ENCODE data around the gene WWOX. TPM values are rescaled to one million over a fixed set of nuclear protein-coding genes. Genes with fewer than 3 reads are reported as not detected.

Gene WWOX
- total RNA-seq, 1 experiment from 2014 or later, result 35.6 TPM

DNA sequence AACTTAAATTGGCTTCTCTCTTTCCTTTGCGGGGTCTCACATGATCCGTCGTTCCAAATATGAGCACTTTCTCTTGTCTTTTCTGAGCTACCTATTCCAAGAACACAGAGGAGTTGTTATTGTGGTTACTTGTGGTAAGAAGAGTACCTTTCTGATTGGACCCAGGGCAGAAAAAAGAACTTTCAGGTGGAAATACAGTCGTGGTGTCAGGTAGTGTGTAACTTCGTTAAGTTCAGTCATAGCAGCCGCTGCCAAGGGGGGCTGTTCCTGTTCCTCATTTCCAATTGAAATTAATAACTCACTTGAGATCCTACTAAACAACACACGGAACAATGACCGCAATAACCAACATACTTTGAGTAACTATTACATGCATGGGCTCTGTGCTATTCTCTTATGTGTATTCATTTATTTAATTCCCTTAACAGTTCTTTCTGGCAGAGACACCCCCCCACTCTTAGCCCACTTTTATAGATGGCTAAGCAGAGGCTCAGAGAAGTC lies 819.4 kb downstream of the WWOX start:
- H3K79me2 ChIP-seq (ENCODE audit: low read depth), result no peaks in the 10 kb centered on the region
- TF ChIP-seq, protein P1, sequence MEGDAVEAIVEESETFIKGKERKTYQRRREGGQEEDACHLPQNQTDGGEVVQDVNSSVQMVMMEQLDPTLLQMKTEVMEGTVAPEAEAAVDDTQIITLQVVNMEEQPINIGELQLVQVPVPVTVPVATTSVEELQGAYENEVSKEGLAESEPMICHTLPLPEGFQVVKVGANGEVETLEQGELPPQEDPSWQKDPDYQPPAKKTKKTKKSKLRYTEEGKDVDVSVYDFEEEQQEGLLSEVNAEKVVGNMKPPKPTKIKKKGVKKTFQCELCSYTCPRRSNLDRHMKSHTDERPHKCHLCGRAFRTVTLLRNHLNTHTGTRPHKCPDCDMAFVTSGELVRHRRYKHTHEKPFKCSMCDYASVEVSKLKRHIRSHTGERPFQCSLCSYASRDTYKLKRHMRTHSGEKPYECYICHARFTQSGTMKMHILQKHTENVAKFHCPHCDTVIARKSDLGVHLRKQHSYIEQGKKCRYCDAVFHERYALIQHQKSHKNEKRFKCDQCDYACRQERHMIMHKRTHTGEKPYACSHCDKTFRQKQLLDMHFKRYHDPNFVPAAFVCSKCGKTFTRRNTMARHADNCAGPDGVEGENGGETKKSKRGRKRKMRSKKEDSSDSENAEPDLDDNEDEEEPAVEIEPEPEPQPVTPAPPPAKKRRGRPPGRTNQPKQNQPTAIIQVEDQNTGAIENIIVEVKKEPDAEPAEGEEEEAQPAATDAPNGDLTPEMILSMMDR (conservative IDR thresholded peaks at IDR 0.05), result no peak
- no peak for TF ChIP-seq EZH2 (IDR thresholded peaks at IDR 0.05; ENCODE audit: low read depth)
- POLR2A ChIA-PET (ENCODE audit: unreplicated experiment), result no interaction called here
- H3K9me2 ChIP-seq (ENCODE audit: insufficient read depth), result no peaks in the 10 kb centered on the region
- no peaks in the 10 kb centered on the region for H3K36me3 ChIP-seq (ENCODE audit: low read depth)
- H3K4me2 ChIP-seq, result no peak overlapping the region
- CTCF ChIA-PET, result no interaction called here
- intact Hi-C loops (cut with micrococcal nuclease; ENCODE audit: unreplicated experiment), result no loop called here
- H2AFZ ChIP-seq, result no peak overlapping the region
- H3F3A ChIP-seq (ENCODE audit: insufficient read depth, low read depth), result no peaks in the 10 kb centered on the region
- no peak overlapping the region for H3K27ac ChIP-seq
- no TSS peak for BruUV-seq (replicated peaks)
- no peaks in the 10 kb centered on the region for H3K4me1 ChIP-seq (replicated peaks; ENCODE audit: insufficient read depth)
- H3K4me3 ChIP-seq, result no peak overlapping the region
- no peaks in the 10 kb centered on the region for H3K27me3 ChIP-seq (ENCODE audit: insufficient read depth, low read depth)
- H3K9me3 ChIP-seq (ENCODE audit: insufficient read depth, low read depth), result no peaks in the 10 kb centered on the region
- H4K20me1 ChIP-seq (ENCODE audit: insufficient read depth), result no peaks in the 10 kb centered on the region
- no peak for DNase-seq

DNA sequence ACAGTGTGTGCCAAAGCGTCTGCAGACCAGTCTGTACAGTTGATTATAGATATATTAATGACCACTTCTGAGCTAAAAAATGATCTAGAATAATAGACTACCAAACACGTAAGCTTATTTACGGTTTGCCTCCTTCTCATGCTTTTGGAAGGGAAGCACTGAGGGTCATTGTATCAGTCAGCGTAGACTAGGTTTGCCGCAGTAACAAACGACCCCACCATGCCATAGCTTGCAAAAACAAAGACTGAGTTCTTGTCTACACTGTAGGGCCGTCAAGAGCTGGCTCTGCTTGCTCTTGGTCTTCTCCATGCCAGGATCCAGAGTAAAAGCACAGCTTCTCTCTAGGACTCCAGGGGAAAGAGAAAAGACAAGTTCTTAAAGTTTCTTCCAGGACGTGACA lies 820.4 kb downstream of the WWOX start:
- intact Hi-C loops (cut with micrococcal nuclease; ENCODE audit: unreplicated experiment), result no loop called here

DNA sequence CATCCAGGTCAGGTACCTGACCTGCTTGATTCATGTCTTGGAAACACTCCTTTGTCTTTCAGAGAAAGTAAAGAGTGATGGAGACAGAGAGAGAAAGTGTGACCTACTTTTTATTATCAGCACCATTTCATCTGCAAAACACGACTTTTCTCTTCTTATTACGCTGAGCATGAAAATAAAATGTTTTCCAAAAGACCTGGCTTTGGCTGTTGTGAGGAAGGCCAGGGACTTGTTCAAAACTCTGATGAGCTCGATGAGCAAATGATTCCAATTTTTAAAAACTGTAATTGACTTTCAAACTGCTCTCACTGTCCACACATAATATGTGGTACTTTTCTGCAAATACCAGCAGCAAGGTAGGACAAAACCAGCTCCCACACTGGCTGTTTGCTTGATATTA lies 821.2 kb downstream of the WWOX start:
- intact Hi-C loops (cut with micrococcal nuclease; ENCODE audit: unreplicated experiment), result no loop called here
- H2AFZ ChIP-seq, result no peak overlapping the region
- H3K9me3 ChIP-seq (ENCODE audit: insufficient read depth, low read depth), result no peaks in the 10 kb centered on the region
- BruUV-seq (replicated peaks), result no TSS peak
- no peak for TF ChIP-seq EZH2 (IDR thresholded peaks at IDR 0.05; ENCODE audit: low read depth)
- TF ChIP-seq, protein P1 (conservative IDR thresholded peaks at IDR 0.05), result no peak
- H3F3A ChIP-seq (ENCODE audit: insufficient read depth, low read depth), result no peaks in the 10 kb centered on the region
- no peak overlapping the region for H3K27ac ChIP-seq
- CTCF ChIA-PET, result interaction anchor here (0.7 kb wide), 1 partner anchor 150 kb away, joined by 3 read pairs; no protein-coding TSS in a partner anchor
- H3K4me3 ChIP-seq, result no peak overlapping the region
- H3K79me2 ChIP-seq (ENCODE audit: low read depth), result no peaks in the 10 kb centered on the region
- POLR2A ChIA-PET (ENCODE audit: unreplicated experiment), result no interaction called here
- DNase-seq, result no peak
- H3K36me3 ChIP-seq (ENCODE audit: low read depth), result no peaks in the 10 kb centered on the region
- no peaks in the 10 kb centered on the region for H3K27me3 ChIP-seq (ENCODE audit: insufficient read depth, low read depth)
- no peak overlapping the region for H3K4me2 ChIP-seq
- no peaks in the 10 kb centered on the region for H3K9me2 ChIP-seq (ENCODE audit: insufficient read depth)
- H3K4me1 ChIP-seq (replicated peaks; ENCODE audit: insufficient read depth), result no peaks in the 10 kb centered on the region
- H4K20me1 ChIP-seq (ENCODE audit: insufficient read depth), result no peaks in the 10 kb centered on the region

More for the DNA sequence above, 820.4 kb downstream of the WWOX start:
- Histone ChIP-seq H4K20me1 (ENCODE audit: insufficient read depth) (no peaks in the 10 kb centered on the region), H3F3A (ENCODE audit: insufficient read depth, low read depth) (no peaks in the 10 kb centered on the region), H3K79me2 (ENCODE audit: low read depth) (no peaks in the 10 kb centered on the region), H3K9me2 (ENCODE audit: insufficient read depth) (no peaks in the 10 kb centered on the region), H3K27me3 (ENCODE audit: insufficient read depth, low read depth) (no peaks in the 10 kb centered on the region), H3K4me2 (no peak overlapping the region), H3K4me1 (replicated peaks; ENCODE audit: insufficient read depth) (no peaks in the 10 kb centered on the region), H2AFZ (no peak overlapping the region), H3K36me3 (ENCODE audit: low read depth) (no peaks in the 10 kb centered on the region), H3K4me3 (no peak overlapping the region), H3K27ac (no peak overlapping the region), H3K9me3 (ENCODE audit: insufficient read depth, low read depth) (no peaks in the 10 kb centered on the region)
- TF ChIP-seq, protein P1 (conservative IDR thresholded peaks at IDR 0.05), result no peak
- no peak for TF ChIP-seq EZH2 (IDR thresholded peaks at IDR 0.05; ENCODE audit: low read depth)
- no TSS peak for BruUV-seq (replicated peaks)
- CTCF ChIA-PET, result no interaction called here
- POLR2A ChIA-PET (ENCODE audit: unreplicated experiment), result no interaction called here
- DNase-seq, result no peak

Measured in PC-9 (cell line).